RWPE2 (cell line): ENCODE measurements around the gene CD247.

Experiments
- ATAC-seq: fragments of 200-7000 bp; cut with Tn5 transposase; 3 replicates; pipeline ENCODE4 v1.9.1; 2021; ENCODE audit warnings: low read depth
- DNase-seq: peaks from one replicate; pipeline ENCODE4 v3.0.0-alpha.2; 2020; ENCODE audit warnings: low spot score
- H3K27ac ChIP-seq: fragments of 450-650 bp; 2 replicates; pipeline ENCODE4 v1.5.1; 2017; ENCODE audit warnings: mild to moderate bottlenecking; ENCODE audit not compliant: poor library complexity, severe bottlenecking
- H3K27me3 ChIP-seq: fragments of 250-450 bp; sonication (Bioruptor Pico); 2 replicates; pipeline ENCODE4 v1.5.1; 2021; ENCODE audit warnings: mild to moderate bottlenecking, moderate library complexity; ENCODE audit not compliant: insufficient read depth, poor library complexity, severe bottlenecking
- H3K36me3 ChIP-seq: fragments of 250-450 bp; sonication (Bioruptor Pico); 2 replicates; pipeline ENCODE4 v1.5.1; 2020; ENCODE audit warnings: low read depth, mild to moderate bottlenecking, moderate library complexity
- H3K4me1 ChIP-seq: fragments of 250-450 bp; sonication (Bioruptor Pico); 2 replicates; pipeline ENCODE4 v1.5.1; 2021; ENCODE audit warnings: mild to moderate bottlenecking, moderate library complexity; ENCODE audit not compliant: insufficient read depth, poor library complexity, severe bottlenecking
- H3K4me3 ChIP-seq: fragments of 250-450 bp; sonication (Bioruptor Pico); 2 replicates; pipeline ENCODE4 v1.5.1; 2021; ENCODE audit warnings: mild to moderate bottlenecking, moderate library complexity; ENCODE audit not compliant: severe bottlenecking
- H3K9me3 ChIP-seq: fragments of 250-450 bp; sonication (Bioruptor Pico); 2 replicates; pipeline ENCODE4 v1.5.1; 2021; ENCODE audit warnings: mild to moderate bottlenecking, moderate library complexity; ENCODE audit not compliant: severe bottlenecking
- TF ChIP-seq, protein P1 (sequence below): fragments of 450-650 bp; IDR thresholded peaks from one replicate; pipeline ENCODE4 v1.5.1; 2017; ENCODE audit warnings: mild to moderate bottlenecking, moderate library complexity; ENCODE audit not compliant: poor library complexity, severe bottlenecking

CD247 gene

DNA sequence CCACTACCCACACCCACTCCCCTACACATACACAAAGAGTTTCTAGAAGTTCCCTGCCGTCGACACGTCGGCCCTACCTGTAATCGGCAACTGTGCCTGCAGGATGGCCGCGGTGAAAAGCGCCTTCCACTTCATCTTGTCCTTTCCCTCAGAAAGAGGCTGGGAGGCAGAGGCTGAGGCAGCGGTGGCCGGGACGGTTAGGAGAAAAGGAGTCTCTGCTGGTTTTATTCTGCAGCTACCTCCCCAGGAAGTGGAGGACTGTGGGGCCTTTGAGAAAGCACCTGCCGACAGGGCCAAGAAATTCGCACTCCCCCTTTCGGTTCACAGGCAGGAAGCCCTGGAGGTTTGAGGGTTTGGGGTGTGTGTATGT lies at the start of gene CD247:
Gene CD247 (minus strand): TSS at position 199 of the 370 bp plus-strand sequence. CDS start 64 bp downstream, at position 135.
- Histone ChIP-seq H3K4me3 (no peak within 1 kb of the TSS), H3K27me3 (peaks cover 8% of the 10 kb centered on the region), H3K4me1 (no peaks in the 10 kb centered on the region), H3K27ac (no peak within 1 kb of the TSS), H3K36me3 (no peaks in the 10 kb centered on the region), H3K9me3 (no peaks in the 10 kb centered on the region)
- ATAC-seq (no peak), DNase-seq (no peak)
- TF ChIP-seq, protein P1, sequence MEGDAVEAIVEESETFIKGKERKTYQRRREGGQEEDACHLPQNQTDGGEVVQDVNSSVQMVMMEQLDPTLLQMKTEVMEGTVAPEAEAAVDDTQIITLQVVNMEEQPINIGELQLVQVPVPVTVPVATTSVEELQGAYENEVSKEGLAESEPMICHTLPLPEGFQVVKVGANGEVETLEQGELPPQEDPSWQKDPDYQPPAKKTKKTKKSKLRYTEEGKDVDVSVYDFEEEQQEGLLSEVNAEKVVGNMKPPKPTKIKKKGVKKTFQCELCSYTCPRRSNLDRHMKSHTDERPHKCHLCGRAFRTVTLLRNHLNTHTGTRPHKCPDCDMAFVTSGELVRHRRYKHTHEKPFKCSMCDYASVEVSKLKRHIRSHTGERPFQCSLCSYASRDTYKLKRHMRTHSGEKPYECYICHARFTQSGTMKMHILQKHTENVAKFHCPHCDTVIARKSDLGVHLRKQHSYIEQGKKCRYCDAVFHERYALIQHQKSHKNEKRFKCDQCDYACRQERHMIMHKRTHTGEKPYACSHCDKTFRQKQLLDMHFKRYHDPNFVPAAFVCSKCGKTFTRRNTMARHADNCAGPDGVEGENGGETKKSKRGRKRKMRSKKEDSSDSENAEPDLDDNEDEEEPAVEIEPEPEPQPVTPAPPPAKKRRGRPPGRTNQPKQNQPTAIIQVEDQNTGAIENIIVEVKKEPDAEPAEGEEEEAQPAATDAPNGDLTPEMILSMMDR, result no peak

DNA sequence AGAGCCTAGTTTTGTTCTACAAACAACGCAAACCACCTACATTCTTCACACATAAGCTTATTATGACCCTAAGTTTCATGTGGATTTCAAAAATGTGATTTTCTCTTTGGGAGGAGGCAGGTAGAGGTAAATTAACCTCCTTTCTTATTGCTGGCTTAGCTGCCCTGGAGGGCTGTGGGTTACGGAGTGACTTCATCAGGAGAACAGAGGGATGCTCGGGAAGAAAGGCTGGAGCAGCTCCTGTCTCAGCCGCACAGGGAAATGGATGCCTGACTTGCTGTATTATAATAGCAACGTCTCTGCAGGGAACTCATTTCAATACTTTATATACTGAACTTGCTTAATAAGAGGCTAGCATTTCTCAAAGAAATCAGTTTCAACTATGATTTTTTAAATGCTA lies 49.3 kb upstream of the CD247 start:
- TF ChIP-seq, protein P1, result no peak
- no peak for ATAC-seq
- no peak overlapping the region for H3K27ac ChIP-seq
- H3K4me3 ChIP-seq, result no peak overlapping the region
- peaks cover 15% of the 10 kb centered on the region for H3K4me1 ChIP-seq
- no peaks in the 10 kb centered on the region for H3K27me3 ChIP-seq
- no peak for DNase-seq
- H3K36me3 ChIP-seq, result no peaks in the 10 kb centered on the region
- no peaks in the 10 kb centered on the region for H3K9me3 ChIP-seq

DNA sequence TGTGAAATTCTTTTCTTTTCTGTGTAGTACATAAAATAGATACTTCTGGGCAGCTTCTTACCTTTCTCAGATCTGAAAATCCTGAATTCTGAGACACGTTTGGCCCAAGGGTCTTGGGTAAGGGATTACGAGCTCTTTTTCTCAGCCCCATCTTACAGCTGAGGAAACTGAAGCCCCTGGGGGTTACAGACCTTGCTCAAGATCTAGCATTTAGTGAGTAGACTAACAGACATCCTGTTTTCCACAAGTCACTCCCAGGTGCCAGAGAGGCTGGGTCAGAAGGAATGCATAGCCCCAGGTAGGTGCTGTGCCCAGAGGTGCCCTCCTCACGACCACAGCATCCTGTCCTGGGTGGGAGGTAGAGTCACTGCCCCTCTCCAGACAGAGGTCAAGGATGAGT lies 48.4 kb upstream of the CD247 start:
- no peak; the same call in 2 of the 3 replicates for ATAC-seq
- Histone ChIP-seq H3K4me1 (peaks cover 14% of the 10 kb centered on the region), H3K36me3 (no peaks in the 10 kb centered on the region), H3K9me3 (no peaks in the 10 kb centered on the region), H3K27ac (no peak overlapping the region), H3K4me3 (no peak overlapping the region), H3K27me3 (no peaks in the 10 kb centered on the region)
- TF ChIP-seq, protein P1, result no peak
- no peak for DNase-seq

DNA sequence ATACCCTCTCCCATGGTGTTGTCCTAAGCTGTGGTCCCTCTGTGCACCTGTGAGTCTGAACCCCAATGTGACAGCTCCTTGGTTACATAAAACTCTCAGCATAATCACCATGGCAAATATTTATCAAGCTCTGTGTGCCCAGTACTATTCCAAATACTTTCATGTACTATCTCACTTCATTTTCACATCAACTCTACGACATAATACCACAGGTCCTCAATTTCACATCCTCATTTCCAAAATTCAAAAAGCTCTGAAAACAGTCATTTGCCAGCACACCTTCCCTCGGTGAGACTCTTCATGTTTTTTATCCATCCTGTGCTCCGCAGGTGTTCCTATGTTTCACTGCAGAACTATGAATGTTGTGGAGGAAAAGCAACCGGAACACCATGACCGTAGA lies 47.6 kb upstream of the CD247 start:
- Histone ChIP-seq H3K4me1 (peaks cover 14% of the 10 kb centered on the region), H3K4me3 (no peak overlapping the region), H3K9me3 (no peaks in the 10 kb centered on the region), H3K27me3 (no peaks in the 10 kb centered on the region), H3K36me3 (no peaks in the 10 kb centered on the region), H3K27ac (no peak overlapping the region)
- ATAC-seq (no peak), DNase-seq (no peak)
- TF ChIP-seq, protein P1, result no peak

DNA sequence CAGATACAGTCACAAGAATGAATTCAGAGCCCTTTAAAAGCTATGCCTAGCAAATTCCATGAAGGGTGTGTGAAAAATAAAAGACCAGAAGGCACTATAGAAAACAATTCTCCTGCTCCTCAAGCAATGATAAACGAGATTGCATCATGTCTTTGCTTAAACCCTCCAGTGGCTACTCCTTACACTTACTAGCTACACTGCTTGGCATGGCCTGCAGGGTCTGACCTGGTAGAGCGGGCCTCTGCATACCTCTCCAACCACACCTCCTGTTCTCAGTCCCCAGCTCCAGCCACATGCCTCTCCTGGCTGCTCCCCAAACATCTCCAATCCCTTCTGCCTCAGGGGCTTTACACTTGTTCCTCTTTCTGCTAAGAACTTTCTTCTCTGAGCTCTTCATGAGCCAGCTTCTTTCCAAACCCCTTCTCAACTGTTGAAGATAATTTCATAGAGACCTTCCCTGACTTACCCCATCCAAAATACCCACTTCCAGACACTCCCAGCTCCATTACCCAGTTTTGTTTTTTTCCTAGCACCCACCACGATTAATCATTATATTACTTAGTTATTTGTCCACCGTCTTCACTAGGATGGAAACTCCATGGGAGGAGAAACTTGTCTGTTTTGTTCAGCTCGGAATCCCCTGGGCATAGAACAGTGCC lies 46.4 kb upstream of the CD247 start:
- H3K27ac ChIP-seq, result no peak overlapping the region
- H3K4me1 ChIP-seq, result peaks cover 14% of the 10 kb centered on the region
- ATAC-seq (peak; percentile 37; the same call in 2 of the 3 replicates), DNase-seq (no peak)
- no peaks in the 10 kb centered on the region for H3K36me3 ChIP-seq
- no peaks in the 10 kb centered on the region for H3K27me3 ChIP-seq
- TF ChIP-seq, protein P1, result no peak
- H3K9me3 ChIP-seq, result no peaks in the 10 kb centered on the region
- no peak overlapping the region for H3K4me3 ChIP-seq
